Measurements from ENCODE around the gene IGFN1. TPM values are rescaled to one million over a fixed set of nuclear protein-coding genes. Genes with fewer than 3 reads are reported as not detected.

IGFN1 gene
- total RNA-seq, 1 experiment from 2014 or later = 0.04 TPM

- Histone ChIP-seq H3K4me2 (ENCODE audit: low read length) (no peak overlapping the region), H3K27me3 (ENCODE audit: low read length) (peaks cover 53% of the 10 kb centered on the region), H3K9ac (ENCODE audit: low read length) (no peak overlapping the region), H3K9me2 (replicated peaks; ENCODE audit: low read length) (no peaks in the 10 kb centered on the region), H3K79me2 (ENCODE audit: low read length) (no peaks in the 10 kb centered on the region), H3K9me3 (ENCODE audit: low read length) (no peaks in the 10 kb centered on the region), H3F3A (ENCODE audit: low read length, unreplicated experiment) (no peaks in the 10 kb centered on the region), H3K4me3 (ENCODE audit: low read length) (no peak overlapping the region), H3K4me1 (ENCODE audit: insufficient read depth, low read length) (no peaks in the 10 kb centered on the region), H2AFZ (ENCODE audit: low read length) (no peak overlapping the region), H3K36me3 (ENCODE audit: low read depth, low read length) (no peaks in the 10 kb centered on the region), H4K20me1 (ENCODE audit: low read length) (no peaks in the 10 kb centered on the region), H3K27ac (ENCODE audit: low read length) (no peak overlapping the region)
- BruUV-seq (replicated peaks) = no TSS peak
- ChIA-PET POLR2A (ENCODE audit: unreplicated experiment) (no interaction called here), CTCF (no interaction called here)
- no peak for DNase-seq
- ATAC-seq = no peak
- intact Hi-C loops (cut with micrococcal nuclease) = no loop called here
- no peak for TF ChIP-seq EZH2 (IDR thresholded peaks at IDR 0.05; ENCODE audit: low read length, unreplicated experiment)
- no peak for TF ChIP-seq CTCF (conservative IDR thresholded peaks at IDR 0.05; ENCODE audit: low read depth, low read length)
- TF ChIP-seq EZH2phosphoT487 (IDR thresholded peaks at IDR 0.05; ENCODE audit: borderline replicate concordance, low read length) = no peak
Measured at GRCh38 chr1:201206176-201206575, 15.6 kb downstream of the IGFN1 start.

- ChIA-PET POLR2A (ENCODE audit: unreplicated experiment) (no interaction called here), CTCF (interaction anchor here (1.6 kb wide), 1 partner anchor 16 kb away, joined by 4 read pairs; no protein-coding TSS in a partner anchor)
- no peaks in the 10 kb centered on the region for H3F3A ChIP-seq (ENCODE audit: low read length, unreplicated experiment)
- no peaks in the 10 kb centered on the region for H3K9me3 ChIP-seq (ENCODE audit: low read length)
- peaks cover 58% of the 10 kb centered on the region for H3K27me3 ChIP-seq (ENCODE audit: low read length)
- H3K79me2 ChIP-seq (ENCODE audit: low read length) = no peaks in the 10 kb centered on the region
- H3K27ac ChIP-seq (ENCODE audit: low read length) = no peak overlapping the region
- H3K9me2 ChIP-seq (replicated peaks; ENCODE audit: low read length) = no peaks in the 10 kb centered on the region
- no TSS peak for BruUV-seq (replicated peaks)
- no peak overlapping the region for H3K4me2 ChIP-seq (ENCODE audit: low read length)
- DNase-seq = no peak
- H3K4me3 ChIP-seq (ENCODE audit: low read length) = no peak overlapping the region
- H3K9ac ChIP-seq (ENCODE audit: low read length) = no peak overlapping the region
- no peaks in the 10 kb centered on the region for H3K4me1 ChIP-seq (ENCODE audit: insufficient read depth, low read length)
- TF ChIP-seq EZH2phosphoT487 (IDR thresholded peaks at IDR 0.05; ENCODE audit: borderline replicate concordance, low read length) = no peak
- no peak for TF ChIP-seq EZH2 (IDR thresholded peaks at IDR 0.05; ENCODE audit: low read length, unreplicated experiment)
- TF ChIP-seq CTCF (conservative IDR thresholded peaks at IDR 0.05; ENCODE audit: low read depth, low read length) = no peak
- H3K36me3 ChIP-seq (ENCODE audit: low read depth, low read length) = no peaks in the 10 kb centered on the region
- no peaks in the 10 kb centered on the region for H4K20me1 ChIP-seq (ENCODE audit: low read length)
- ATAC-seq = no peak
- intact Hi-C loops (cut with micrococcal nuclease) = no loop called here
- H2AFZ ChIP-seq (ENCODE audit: low read length) = no peak overlapping the region
Measured at GRCh38 chr1:201207046-201207445, 16.4 kb downstream of the IGFN1 start.

- Histone ChIP-seq H3K9me2 (replicated peaks; ENCODE audit: low read length) (no peaks in the 10 kb centered on the region), H3K4me3 (ENCODE audit: low read length) (no peak overlapping the region), H2AFZ (ENCODE audit: low read length) (no peak overlapping the region), H3K4me2 (ENCODE audit: low read length) (no peak overlapping the region), H3K36me3 (ENCODE audit: low read depth, low read length) (no peaks in the 10 kb centered on the region), H3K27ac (ENCODE audit: low read length) (no peak overlapping the region), H3K4me1 (ENCODE audit: insufficient read depth, low read length) (no peaks in the 10 kb centered on the region), H3F3A (ENCODE audit: low read length, unreplicated experiment) (no peaks in the 10 kb centered on the region), H4K20me1 (ENCODE audit: low read length) (no peaks in the 10 kb centered on the region), H3K9me3 (ENCODE audit: low read length) (no peaks in the 10 kb centered on the region), H3K9ac (ENCODE audit: low read length) (no peak overlapping the region), H3K79me2 (ENCODE audit: low read length) (no peaks in the 10 kb centered on the region), H3K27me3 (ENCODE audit: low read length) (peaks cover 67% of the 10 kb centered on the region)
- no peak for ATAC-seq
- ChIA-PET POLR2A (ENCODE audit: unreplicated experiment) (interaction anchor here (0.7 kb wide), 1 partner anchor 19 kb away, joined by 3 read pairs; no protein-coding TSS in a partner anchor), CTCF (interaction anchor here (1.6 kb wide), 1 partner anchor 15 kb away, joined by 4 read pairs; no protein-coding TSS in a partner anchor)
- intact Hi-C loops (cut with micrococcal nuclease) = no loop called here
- DNase-seq = no peak
- TF ChIP-seq CTCF (conservative IDR thresholded peaks at IDR 0.05; ENCODE audit: low read depth, low read length) (no peak), EZH2phosphoT487 (IDR thresholded peaks at IDR 0.05; ENCODE audit: borderline replicate concordance, low read length) (no peak), EZH2 (IDR thresholded peaks at IDR 0.05; ENCODE audit: low read length, unreplicated experiment) (no peak)
- no TSS peak for BruUV-seq (replicated peaks)
Measured at GRCh38 chr1:201208236-201208635, 17.6 kb downstream of the IGFN1 start.
